HCT116 (cell line): ENCODE data around the gene NARF. TPM values are rescaled to one million over a fixed set of nuclear protein-coding genes. Genes with fewer than 3 reads are reported as not detected.

Source experiments
- ATAC-seq: fragments of 200-7000 bp; cut with Tn5 transposase; 2 replicates; pipeline ENCODE4 v1.9.1; 2020; ENCODE audit warnings: mild to moderate bottlenecking, moderate library complexity
- BruUV-seq: library from RNA; stranded (reverse); fragments of 400-500 nt; replicated peaks from 2 replicates; lab custom pipeline; 2021; lab: Mats Ljungman, UMichigan
- CTCF ChIA-PET: fragments of 300-600 bp; sonication (Branson Sonifier 250); formaldehyde crosslinking; loops from one replicate; lab custom pipeline; 2021; ENCODE audit warnings: antibody characterized with exemption; lab: Charles Lee
- POLR2A ChIA-PET: fragments of 300-600, 350-600 bp; sonication (Branson Sonifier 250); formaldehyde crosslinking; loops from one replicate; lab custom pipeline; 2021; ENCODE audit warnings: antibody characterized with exemption; lab: Charles Lee
- RAD21 ChIA-PET, 2 experiments: fragments of 300-600 bp; sonication (Branson Sonifier 250); formaldehyde crosslinking; loops; one replicate each; lab custom pipeline; 2023; ENCODE audit warnings: low total read pairs in 2 of 2; ENCODE audit not compliant: uncharacterized antibody in 2 of 2, unreplicated experiment in 2 of 2, low non-redundant PET in 1 of 2; lab: Charles Lee
- DNase-seq: peaks from one replicate; pipeline ENCODE4 v3.0.0-alpha.2; 2010; ENCODE audit warnings: low read depth, low spot score
- H2AFZ ChIP-seq: fragments of 200-600 bp; shearing (Covaris generic), sonication (generic); 2 replicates; pipeline ENCODE4 v1.6.1; 2017; ENCODE audit warnings: low read depth, mixed run types, mixed read lengths, antibody characterized with exemption, low read length; ENCODE audit not compliant: poor library complexity, severe bottlenecking
- H3K27ac ChIP-seq: 2 replicates; pipeline ENCODE4 v1.5.1; 2012; ENCODE audit warnings: low read depth, low read length
- H3K27me3 ChIP-seq: fragments of 200-600 bp; sonication (generic); 2 replicates; pipeline ENCODE4 v1.6.1; 2016; ENCODE audit warnings: mixed run types, low read length, mixed read lengths; ENCODE audit not compliant: insufficient read depth
- H3K36me3 ChIP-seq, 2 experiments: fragments of 200-500 bp in 1 of 2; fragments of 200-600 bp in 1 of 2; sonication (Bioruptor generic) in 1 of 2; sonication (generic) in 1 of 2; 2 replicates each; pipeline versions ENCODE4 v1.5.1 to v1.6.1; 2014 to 2016; ENCODE audit warnings: low read length in 2 of 2, inconsistent platforms in 1 of 2, mixed read lengths in 1 of 2, mixed run types in 1 of 2; ENCODE audit not compliant: insufficient read depth in 2 of 2, control insufficient read depth in 1 of 2
- H3K4me1 ChIP-seq, 2 experiments: fragments of 200-600 bp in 1 of 2; sonication (generic) in 1 of 2; 2 replicates each; pipeline versions ENCODE4 v1.5.1 to v1.6.1; 2012 to 2017; ENCODE audit warnings: low read length in 2 of 2, inconsistent platforms in 1 of 2, mild to moderate bottlenecking in 1 of 2, mixed read lengths in 1 of 2, mixed run types in 1 of 2, moderate library complexity in 1 of 2; ENCODE audit not compliant: insufficient read depth in 2 of 2, control insufficient read depth in 1 of 2
- H3K4me2 ChIP-seq: fragments of 200-600 bp; sonication (generic); 2 replicates; pipeline ENCODE4 v1.6.1; 2017; ENCODE audit warnings: mixed run types, low read length, mixed read lengths
- H3K4me3 ChIP-seq, 2 experiments: fragments of 200-600 bp in 1 of 2; sonication (generic) in 1 of 2; replicated peaks in 1 of 2; 2 replicates each; pipeline ENCODE4 v1.5.1; 2011 to 2016; ENCODE audit warnings: low read length in 2 of 2, control low read depth in 1 of 2, low read depth in 1 of 2, mild to moderate bottlenecking in 1 of 2, mixed read lengths in 1 of 2, mixed run types in 1 of 2
- H3K79me2 ChIP-seq: fragments of 200-600 bp; sonication (generic); 2 replicates; pipeline ENCODE4 v1.6.1; 2017; ENCODE audit warnings: mild to moderate bottlenecking, mixed run types, low read length, moderate library complexity, mixed read lengths; ENCODE audit not compliant: insufficient read depth
- H3K9ac ChIP-seq: fragments of 200-600 bp; sonication (generic); 2 replicates; pipeline ENCODE4 v1.6.1; 2016; ENCODE audit warnings: low read length, mixed read lengths
- H3K9me2 ChIP-seq: fragments of 200-600 bp; sonication (generic), shearing (Covaris generic); 2 replicates; pipeline ENCODE4 v1.6.1; 2017; ENCODE audit warnings: mixed run types, mild to moderate bottlenecking, moderate library complexity; ENCODE audit not compliant: insufficient read depth
- H3K9me3 ChIP-seq, 2 experiments: fragments of 200-500 bp in 1 of 2; fragments of 200-600 bp in 1 of 2; sonication (Bioruptor generic) in 1 of 2; sonication (generic) in 1 of 2; 2 replicates each; pipeline ENCODE4 v1.6.1; 2014 to 2017; ENCODE audit warnings: low read length in 2 of 2, mixed read lengths in 2 of 2, inconsistent platforms in 1 of 2, low read depth in 1 of 2, mild to moderate bottlenecking in 1 of 2, mixed run types in 1 of 2, moderate library complexity in 1 of 2; ENCODE audit not compliant: control insufficient read depth in 1 of 2, insufficient read depth in 1 of 2
- H4K20me1 ChIP-seq: fragments of 200-600 bp; sonication (generic), shearing (Covaris generic); 2 replicates; pipeline ENCODE4 v1.6.1; 2017; ENCODE audit warnings: mixed run types, mild to moderate bottlenecking, moderate library complexity; ENCODE audit not compliant: insufficient read depth
- CTCF ChIP-seq, 3 experiments: fragments of 200-600 bp in 1 of 3; sonication (generic) in 1 of 3; IDR thresholded peaks in 2 of 3; conservative IDR thresholded peaks in 1 of 3; 2 replicates each; pipeline ENCODE4 v1.5.1; 2012 to 2017; ENCODE audit warnings: low read depth in 2 of 3, low read length in 2 of 3, antibody characterized with exemption in 1 of 3, borderline replicate concordance in 1 of 3, control low read depth in 1 of 3, mild to moderate bottlenecking in 1 of 3, mixed read lengths in 1 of 3, mixed run types in 1 of 3, moderate library complexity in 1 of 3; ENCODE audit not compliant: insufficient read depth in 1 of 3
- EZH2 ChIP-seq: fragments of 200-600 bp; sonication (generic); IDR thresholded peaks from 2 replicates; pipeline ENCODE4 v1.6.1; 2017; ENCODE audit warnings: antibody characterized with exemption, mixed run types
- EZH2phosphoT487 ChIP-seq: fragments of 200-600 bp; IDR thresholded peaks from 2 replicates; pipeline ENCODE4 v1.6.1; 2018; ENCODE audit warnings: antibody characterized with exemption, borderline replicate concordance
- FOSL1 ChIP-seq: IDR thresholded peaks from 2 replicates; pipeline ENCODE4 v1.6.1; 2012; ENCODE audit warnings: low read depth
- RAD21 ChIP-seq: IDR thresholded peaks from 2 replicates; pipeline ENCODE4 v1.6.1; 2012; ENCODE audit warnings: low read depth, mild to moderate bottlenecking
- REST ChIP-seq: IDR thresholded peaks from 2 replicates; pipeline ENCODE4 v1.6.1; 2012; ENCODE audit warnings: low read depth
- SP1 ChIP-seq: IDR thresholded peaks from 2 replicates; pipeline ENCODE4 v1.6.1; 2012; ENCODE audit warnings: low read depth
- intact Hi-C: fragments of 100-400 bp; cut with micrococcal nuclease; formaldehyde crosslinking; loops from 2 replicates; pipeline ENCODE4 v1.10.0; 2022
- total RNA-seq: library from RNA; stranded (reverse); gene quantifications from one replicate; pipeline ENCODE4 v1.2.1, GENCODE V29; 2021; ENCODE audit not compliant: unreplicated experiment

Gene NARF
- total RNA-seq, 1 experiment from 2014 or later, result 91.8 TPM

- RAD21 ChIA-PET, result interaction anchor here in 1 of 2 experiments (0.6 kb wide), 1 partner anchor 73 kb away, joined by 4 read pairs; no protein-coding TSS in a partner anchor
- H3K4me3 ChIP-seq, result no peak overlapping the region
- ATAC-seq (no peak), DNase-seq (no peak)
- H3K27ac ChIP-seq, result no peak overlapping the region
- H3K36me3 ChIP-seq, result peaks cover 0 to 3% of the 10 kb centered on the region in 2 experiments; a peak in 1 of 4 replicates
- H4K20me1 ChIP-seq, result peaks cover 6% of the 10 kb centered on the region; the same call in 1 of the 2 replicates
- H3K27me3 ChIP-seq, result no peaks in the 10 kb centered on the region
- TF ChIP-seq CTCF (IDR thresholded peaks at IDR 0.05 in 2 of 3, conservative IDR thresholded peaks at IDR 0.05 in 1 of 3; ENCODE audit: borderline replicate concordance in 1 of 3, insufficient read depth in 1 of 3, low read depth in 2 of 3, low read length in 2 of 3) (peak in 2 of 3 experiments; percentile 29 to 30; a peak in 2 of 6 replicates), SP1 (no peak)
- H3K79me2 ChIP-seq, result no peaks in the 10 kb centered on the region; the same call in 1 of the 2 replicates
- H2AFZ ChIP-seq, result no peak overlapping the region
- peaks cover 7 to 23% of the 10 kb centered on the region in 2 experiments for H3K4me1 ChIP-seq
- POLR2A ChIA-PET, result no interaction called here
- no TSS peak for BruUV-seq
- H3K4me2 ChIP-seq, result no peak overlapping the region
- CTCF ChIA-PET, result no interaction called here
- no peaks in the 10 kb centered on the region for H3K9me3 ChIP-seq
- intact Hi-C loops, result loop anchor here (10.0 kb wide), 2 partner anchors 138 to 382 kb away; partner anchors contain the start of genes DCXR and RAC3
- no peak overlapping the region for H3K9ac ChIP-seq
- H3K9me2 ChIP-seq, result no peaks in the 10 kb centered on the region
Observed at GRCh38 chr17:82416771-82417170, 41.8 kb upstream of the NARF start.

GRCh38 chr17:82418001-82418986, 40.2 kb upstream of the NARF start, which contains the start of the genes HEXD and OGFOD3:
HEXD (plus strand) TSS chr17:82418347; CDS start chr17:82419800, 1,453 bp downstream.
OGFOD3 (minus strand) TSS chr17:82418586; CDS start chr17:82418485, 101 bp downstream.
- ChIA-PET RAD21 (no interaction called here), CTCF (no interaction called here), POLR2A (interaction anchor here (0.6 kb wide), 1 partner anchor 42 kb away, joined by 3 read pairs; no protein-coding TSS in a partner anchor)
- peak within 1 kb of the TSS; percentile 92 for H3K4me2 ChIP-seq
- peak; percentile 68 for DNase-seq
- H3K4me1 ChIP-seq, result peaks cover 7 to 23% of the 10 kb centered on the region in 2 experiments
- peak within 1 kb of the TSS; percentile 65 to 81 for H3K4me3 ChIP-seq
- peak; percentile 87 for ATAC-seq
- peak within 1 kb of the TSS; percentile 98 for H3K27ac ChIP-seq
- peaks cover 0 to 2% of the 10 kb centered on the region in 2 experiments; a peak in 1 of 4 replicates for H3K9me3 ChIP-seq
- peaks cover 6% of the 10 kb centered on the region; the same call in 1 of the 2 replicates for H4K20me1 ChIP-seq
- no peaks in the 10 kb centered on the region for H3K27me3 ChIP-seq
- H3K79me2 ChIP-seq, result no peaks in the 10 kb centered on the region
- H3K9me2 ChIP-seq, result no peaks in the 10 kb centered on the region
- H2AFZ ChIP-seq, result no peak within 1 kb of the TSS
- no TSS peak for BruUV-seq
- peaks cover 0 to 3% of the 10 kb centered on the region in 2 experiments; a peak in 1 of 4 replicates for H3K36me3 ChIP-seq
- intact Hi-C loops, result loop anchor here (10.0 kb wide), 2 partner anchors 137 to 383 kb away; partner anchors contain the start of genes DCXR and RAC3
- H3K9ac ChIP-seq, result peak within 1 kb of the TSS; percentile 75
- TF ChIP-seq REST (no peak), RAD21 (no peak), EZH2phosphoT487 (no peak), FOSL1 (no peak), EZH2 (no peak)
